ENCODE data around the gene CYP26B1. TPM values are rescaled to one million over a fixed set of nuclear protein-coding genes. Genes with fewer than 3 reads are reported as not detected.
A peak's percentile ranks its signal among the peaks of the same experiment; 100 is the strongest.

The CYP26B1 gene
- total and polyA plus RNA-seq, 2 experiments from 2014 or later: 3.9 to 6.5 TPM

DNA sequence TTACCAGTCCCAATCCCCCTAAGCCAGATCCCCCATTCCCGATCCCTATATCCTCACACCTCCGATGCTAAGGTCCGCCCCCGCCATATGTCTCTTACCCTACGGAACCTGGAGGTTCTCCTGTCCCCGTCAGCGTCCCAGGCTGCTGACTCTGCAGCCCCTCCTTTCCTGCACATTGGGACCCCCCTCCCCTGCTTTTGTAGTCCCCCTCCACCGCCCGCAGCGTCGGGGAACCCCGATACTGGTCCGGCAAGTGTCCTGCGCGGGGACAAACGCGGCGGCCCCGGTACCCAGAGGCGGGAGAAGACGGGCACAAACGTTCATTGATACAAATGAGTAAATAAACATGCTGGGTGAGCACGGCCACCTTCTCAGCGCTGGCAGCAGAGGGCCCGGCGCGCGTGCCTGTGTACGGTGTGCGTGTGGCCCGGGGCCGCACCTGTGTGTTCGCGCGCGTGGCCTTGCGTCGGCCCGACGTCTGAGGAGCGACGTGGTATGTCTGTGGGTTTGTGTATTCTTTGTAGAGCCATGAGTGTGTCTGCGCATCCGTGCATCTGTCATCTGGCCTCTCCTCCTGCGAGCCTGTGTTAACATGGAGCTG lies 2.0 kb upstream of the CYP26B1 start:
- peak overlapping the region; percentile 49 for H3K4me3 ChIP-seq
- peak overlapping the region; percentile 97 for H3K4me2 ChIP-seq
- H3K9me3 ChIP-seq (ENCODE audit: low read depth): no peaks in the 10 kb centered on the region
- peaks cover 53% of the 10 kb centered on the region for H3K27me3 ChIP-seq
- peaks cover 31% of the 10 kb centered on the region for H3K4me1 ChIP-seq (ENCODE audit: insufficient read depth)
- no peaks in the 10 kb centered on the region for H3K79me2 ChIP-seq
- TF ChIP-seq EZH2phosphoT487 (IDR thresholded peaks at IDR 0.05; ENCODE audit: low read depth, severe bottlenecking, unreplicated experiment) (peak; percentile 34), EZH2 (IDR thresholded peaks at IDR 0.05; ENCODE audit: borderline replicate concordance) (peak; percentile 84)
- TF ChIP-seq, protein P1, sequence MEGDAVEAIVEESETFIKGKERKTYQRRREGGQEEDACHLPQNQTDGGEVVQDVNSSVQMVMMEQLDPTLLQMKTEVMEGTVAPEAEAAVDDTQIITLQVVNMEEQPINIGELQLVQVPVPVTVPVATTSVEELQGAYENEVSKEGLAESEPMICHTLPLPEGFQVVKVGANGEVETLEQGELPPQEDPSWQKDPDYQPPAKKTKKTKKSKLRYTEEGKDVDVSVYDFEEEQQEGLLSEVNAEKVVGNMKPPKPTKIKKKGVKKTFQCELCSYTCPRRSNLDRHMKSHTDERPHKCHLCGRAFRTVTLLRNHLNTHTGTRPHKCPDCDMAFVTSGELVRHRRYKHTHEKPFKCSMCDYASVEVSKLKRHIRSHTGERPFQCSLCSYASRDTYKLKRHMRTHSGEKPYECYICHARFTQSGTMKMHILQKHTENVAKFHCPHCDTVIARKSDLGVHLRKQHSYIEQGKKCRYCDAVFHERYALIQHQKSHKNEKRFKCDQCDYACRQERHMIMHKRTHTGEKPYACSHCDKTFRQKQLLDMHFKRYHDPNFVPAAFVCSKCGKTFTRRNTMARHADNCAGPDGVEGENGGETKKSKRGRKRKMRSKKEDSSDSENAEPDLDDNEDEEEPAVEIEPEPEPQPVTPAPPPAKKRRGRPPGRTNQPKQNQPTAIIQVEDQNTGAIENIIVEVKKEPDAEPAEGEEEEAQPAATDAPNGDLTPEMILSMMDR (IDR thresholded peaks at IDR 0.05; ENCODE audit: poor library complexity): no peak
- DNase-seq (ENCODE audit: low spot score): no peak
- H3K36me3 ChIP-seq (replicated peaks; ENCODE audit: insufficient read depth, low read depth): no peaks in the 10 kb centered on the region
- peak overlapping the region; percentile 26 for H3K27ac ChIP-seq
- H3K9me2 ChIP-seq (replicated peaks; ENCODE audit: insufficient read depth): no peaks in the 10 kb centered on the region
- H2AFZ ChIP-seq: peak overlapping the region; percentile 33
- no peaks in the 10 kb centered on the region for H4K20me1 ChIP-seq (ENCODE audit: insufficient read depth, poor library complexity, severe bottlenecking)
- 4% methylated on average over 37 of the region's 45 CpGs for WGBS (ENCODE audit: low lambda C conversion rate, missing lambda C conversion rate)

DNA sequence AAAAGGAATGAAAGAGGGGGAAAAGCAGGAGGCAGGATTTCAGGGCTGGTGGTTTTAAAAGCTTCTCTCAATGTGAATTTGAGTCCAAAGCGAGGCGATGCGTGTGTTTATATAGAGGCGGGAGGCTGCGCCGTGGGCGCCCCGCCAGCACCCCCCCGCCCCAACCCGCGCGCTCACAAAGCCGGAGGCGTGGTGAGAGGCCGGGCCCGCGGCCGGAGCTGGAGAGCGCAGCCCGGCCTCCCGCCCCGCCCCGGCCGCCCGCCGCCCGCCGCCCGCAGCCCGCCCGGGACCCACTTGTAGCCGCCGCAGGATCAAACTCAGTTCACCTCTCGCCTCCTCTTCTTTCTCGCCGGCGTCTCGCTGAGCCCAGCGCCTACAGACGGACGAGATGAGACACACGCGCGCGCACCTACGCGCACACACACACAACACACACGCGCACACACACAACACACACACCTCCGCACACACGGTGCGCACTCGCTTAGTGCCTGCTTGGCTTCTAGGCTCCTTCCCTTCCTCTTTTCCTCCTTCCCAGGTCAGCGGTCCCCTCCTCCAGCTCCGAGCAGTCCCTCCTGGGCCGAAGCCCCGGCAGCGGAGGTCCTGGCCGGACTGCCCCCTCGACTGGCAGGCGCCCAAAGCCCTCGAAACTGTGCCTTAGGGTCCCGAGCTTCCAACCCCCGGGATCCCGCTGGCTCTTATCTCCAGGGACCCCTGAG lies 1.3 kb upstream of the CYP26B1 start:
- H3K9me2 ChIP-seq (replicated peaks; ENCODE audit: insufficient read depth): no peaks in the 10 kb centered on the region
- peaks cover 58% of the 10 kb centered on the region for H3K27me3 ChIP-seq
- H2AFZ ChIP-seq: peak overlapping the region; percentile 33
- H4K20me1 ChIP-seq (ENCODE audit: insufficient read depth, poor library complexity, severe bottlenecking): no peaks in the 10 kb centered on the region
- peak overlapping the region; percentile 26 for H3K27ac ChIP-seq
- TF ChIP-seq EZH2phosphoT487 (IDR thresholded peaks at IDR 0.05; ENCODE audit: low read depth, severe bottlenecking, unreplicated experiment) (no peak), EZH2 (IDR thresholded peaks at IDR 0.05; ENCODE audit: borderline replicate concordance) (no peak)
- TF ChIP-seq, protein P1 (IDR thresholded peaks at IDR 0.05; ENCODE audit: poor library complexity): no peak
- peak; percentile 75 for DNase-seq (ENCODE audit: low spot score)
- H3K4me2 ChIP-seq: peak overlapping the region; percentile 97
- no peaks in the 10 kb centered on the region for H3K9me3 ChIP-seq (ENCODE audit: low read depth)
- H3K4me3 ChIP-seq: peak overlapping the region; percentile 49
- peaks cover 38% of the 10 kb centered on the region for H3K4me1 ChIP-seq (ENCODE audit: insufficient read depth)
- H3K36me3 ChIP-seq (replicated peaks; ENCODE audit: insufficient read depth, low read depth): no peaks in the 10 kb centered on the region
- no peaks in the 10 kb centered on the region for H3K79me2 ChIP-seq
- 1% methylated on average over 33 of the region's 65 CpGs for WGBS (ENCODE audit: low lambda C conversion rate, missing lambda C conversion rate)

DNA sequence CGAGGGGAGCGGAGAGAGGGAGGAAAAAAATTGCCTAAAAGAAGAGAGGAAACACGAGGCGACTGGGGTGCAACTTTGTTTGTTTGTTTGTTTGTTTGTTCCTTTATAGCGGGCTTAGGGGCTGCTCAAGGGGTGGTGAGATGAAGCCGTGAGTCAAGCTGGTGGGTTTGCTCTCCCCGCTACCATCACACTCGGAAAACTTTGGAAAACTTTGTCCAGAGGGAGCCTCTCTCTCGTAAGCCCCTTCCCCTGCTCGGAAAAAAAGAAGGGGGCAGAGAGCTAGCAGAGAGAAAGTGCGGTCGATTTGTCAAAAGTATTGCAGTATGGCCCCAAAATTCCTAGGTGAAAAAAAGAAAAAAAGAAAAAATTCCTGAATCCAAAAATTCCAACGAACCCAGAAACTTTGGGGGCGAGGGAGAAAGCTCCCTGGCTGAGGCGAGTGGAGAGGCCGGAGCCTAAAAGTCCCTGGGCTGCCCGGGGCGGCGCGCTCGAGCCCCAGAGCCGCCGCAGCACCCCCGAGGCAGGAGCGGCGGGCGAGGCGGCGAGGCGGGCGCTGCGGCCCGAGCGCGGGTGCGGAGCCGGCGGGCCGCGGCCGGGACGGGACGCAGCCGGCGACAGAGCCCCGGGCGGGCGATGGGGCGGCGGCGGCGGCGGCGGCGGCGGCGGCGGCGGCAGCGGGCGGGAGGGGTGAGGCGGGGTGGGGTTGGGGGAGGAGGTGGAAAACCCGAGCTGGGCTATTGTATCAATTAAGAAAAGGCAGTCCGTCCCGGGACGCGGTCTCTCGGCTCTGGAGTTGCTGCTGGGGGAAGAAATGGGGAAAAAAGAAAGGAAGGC lies 558 bp upstream of the CYP26B1 start:
- Histone ChIP-seq H3K9me3 (ENCODE audit: low read depth) (no peaks in the 10 kb centered on the region), H3K27me3 (peaks cover 66% of the 10 kb centered on the region), H3K4me2 (peak overlapping the region; percentile 97), H3K4me1 (ENCODE audit: insufficient read depth) (peaks cover 46% of the 10 kb centered on the region), H3K4me3 (peak overlapping the region; percentile 52), H3K27ac (peak overlapping the region; percentile 73), H3K9me2 (replicated peaks; ENCODE audit: insufficient read depth) (no peaks in the 10 kb centered on the region), H2AFZ (no peak overlapping the region), H3K79me2 (no peaks in the 10 kb centered on the region), H4K20me1 (ENCODE audit: insufficient read depth, poor library complexity, severe bottlenecking) (no peaks in the 10 kb centered on the region), H3K36me3 (replicated peaks; ENCODE audit: insufficient read depth, low read depth) (no peaks in the 10 kb centered on the region)
- WGBS (ENCODE audit: low lambda C conversion rate, missing lambda C conversion rate): 1% methylated on average over 47 of the region's 68 CpGs
- TF ChIP-seq EZH2phosphoT487 (IDR thresholded peaks at IDR 0.05; ENCODE audit: low read depth, severe bottlenecking, unreplicated experiment): no peak
- TF ChIP-seq, protein P1 (IDR thresholded peaks at IDR 0.05; ENCODE audit: poor library complexity): no peak
- DNase-seq (ENCODE audit: low spot score): peak; percentile 38
